ENCODE measurements around the gene PORCN. TPM values are rescaled to one million over a fixed set of nuclear protein-coding genes. Genes with fewer than 3 reads are reported as not detected.

Gene PORCN
- total RNA-seq, 2 donors from 2014 or later: 3.6 to 5.3 TPM

DNA sequence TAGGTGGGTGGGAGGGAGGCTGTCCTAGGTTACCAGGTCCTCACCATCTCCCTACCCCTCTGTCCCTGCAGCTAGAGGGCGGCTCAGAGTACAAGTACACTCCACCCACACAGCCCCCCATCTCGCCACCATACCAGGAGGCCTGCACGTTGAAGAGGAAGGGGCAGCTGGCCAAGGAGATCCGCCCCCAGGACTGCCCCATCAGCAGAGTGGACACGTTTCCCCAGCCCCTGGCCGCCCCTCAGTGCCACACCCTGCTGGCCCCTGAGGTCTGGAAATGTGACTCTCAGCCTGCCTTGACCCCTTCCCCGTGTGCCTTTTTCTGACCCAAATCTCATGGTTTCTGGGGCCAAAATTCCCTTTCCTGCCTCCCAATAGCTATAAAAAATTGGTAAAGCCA, 26.3 kb upstream of the PORCN start:
- TF ChIP-seq, protein P1, sequence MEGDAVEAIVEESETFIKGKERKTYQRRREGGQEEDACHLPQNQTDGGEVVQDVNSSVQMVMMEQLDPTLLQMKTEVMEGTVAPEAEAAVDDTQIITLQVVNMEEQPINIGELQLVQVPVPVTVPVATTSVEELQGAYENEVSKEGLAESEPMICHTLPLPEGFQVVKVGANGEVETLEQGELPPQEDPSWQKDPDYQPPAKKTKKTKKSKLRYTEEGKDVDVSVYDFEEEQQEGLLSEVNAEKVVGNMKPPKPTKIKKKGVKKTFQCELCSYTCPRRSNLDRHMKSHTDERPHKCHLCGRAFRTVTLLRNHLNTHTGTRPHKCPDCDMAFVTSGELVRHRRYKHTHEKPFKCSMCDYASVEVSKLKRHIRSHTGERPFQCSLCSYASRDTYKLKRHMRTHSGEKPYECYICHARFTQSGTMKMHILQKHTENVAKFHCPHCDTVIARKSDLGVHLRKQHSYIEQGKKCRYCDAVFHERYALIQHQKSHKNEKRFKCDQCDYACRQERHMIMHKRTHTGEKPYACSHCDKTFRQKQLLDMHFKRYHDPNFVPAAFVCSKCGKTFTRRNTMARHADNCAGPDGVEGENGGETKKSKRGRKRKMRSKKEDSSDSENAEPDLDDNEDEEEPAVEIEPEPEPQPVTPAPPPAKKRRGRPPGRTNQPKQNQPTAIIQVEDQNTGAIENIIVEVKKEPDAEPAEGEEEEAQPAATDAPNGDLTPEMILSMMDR (IDR thresholded peaks at IDR 0.05): no peak
- Histone ChIP-seq H3K27me3 (no peaks in the 10 kb centered on the region), H3K36me3 (no peaks in the 10 kb centered on the region), H3K9me3 (no peaks in the 10 kb centered on the region), H3K9ac (ENCODE audit: low read depth in 2 of 2, low read length in 2 of 2) (no peak overlapping the region), H3K4me1 (no peaks in the 10 kb centered on the region), H3K27ac (no peak overlapping the region), H3K4me3 (no peak overlapping the region)
- DNase-seq: no peak
- intact Hi-C loops (cut with DNase I): no loop called here

DNA sequence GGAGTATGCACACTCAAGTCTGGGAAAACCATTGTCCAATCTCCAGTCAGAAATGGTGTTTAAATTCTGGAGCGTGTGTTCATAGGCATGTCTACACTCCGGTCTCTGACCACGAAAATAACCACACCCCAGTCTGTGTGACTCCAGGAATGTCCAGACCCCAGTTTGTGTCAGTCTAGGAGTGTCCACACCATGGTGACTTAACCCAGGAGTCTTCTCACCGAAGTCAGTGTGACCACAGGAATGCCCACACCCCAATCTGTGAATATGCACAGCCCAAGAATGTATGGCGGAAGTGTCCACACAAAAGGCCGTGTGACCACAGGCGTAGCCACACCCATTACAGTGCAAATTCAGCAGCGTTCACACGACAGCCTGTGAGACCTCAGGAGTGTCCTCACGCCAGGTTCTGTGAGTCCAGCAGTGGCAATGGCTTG, 21.4 kb upstream of the PORCN start:
- Histone ChIP-seq H3K9ac (ENCODE audit: low read depth in 2 of 2, low read length in 2 of 2) (no peak overlapping the region), H3K27ac (no peak overlapping the region)
- no peak for DNase-seq

DNA sequence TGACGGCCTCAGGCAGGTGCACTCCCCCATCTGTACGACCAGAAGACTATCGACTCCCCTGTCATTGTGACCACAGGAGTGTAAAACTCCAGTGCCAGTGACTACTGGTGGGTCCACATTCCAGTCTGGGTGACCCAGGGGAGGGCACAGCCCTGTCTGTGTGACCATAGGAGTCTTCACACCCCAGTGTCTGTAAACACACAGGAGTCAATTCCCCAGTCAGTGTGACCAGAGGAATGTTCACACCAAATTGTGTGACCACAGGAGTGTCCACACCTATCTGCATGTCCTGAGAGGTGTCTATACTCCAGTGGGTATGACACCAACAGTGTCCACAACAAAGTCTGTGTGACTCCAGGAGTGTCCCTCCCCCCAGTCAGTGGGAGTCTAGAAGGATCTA, 20.8 kb upstream of the PORCN start:
- Histone ChIP-seq H3K27me3 (no peaks in the 10 kb centered on the region), H3K9ac (ENCODE audit: low read depth in 2 of 2, low read length in 2 of 2) (no peak overlapping the region)

More for the DNA sequence above, 21.4 kb upstream of the PORCN start:
- Histone ChIP-seq H3K36me3 (no peaks in the 10 kb centered on the region), H3K9me3 (no peaks in the 10 kb centered on the region), H3K4me3 (no peak overlapping the region), H3K4me1 (no peaks in the 10 kb centered on the region), H3K27me3 (no peaks in the 10 kb centered on the region)
- TF ChIP-seq, protein P1 (IDR thresholded peaks at IDR 0.05): no peak
- intact Hi-C loops (cut with DNase I): no loop called here

DNA sequence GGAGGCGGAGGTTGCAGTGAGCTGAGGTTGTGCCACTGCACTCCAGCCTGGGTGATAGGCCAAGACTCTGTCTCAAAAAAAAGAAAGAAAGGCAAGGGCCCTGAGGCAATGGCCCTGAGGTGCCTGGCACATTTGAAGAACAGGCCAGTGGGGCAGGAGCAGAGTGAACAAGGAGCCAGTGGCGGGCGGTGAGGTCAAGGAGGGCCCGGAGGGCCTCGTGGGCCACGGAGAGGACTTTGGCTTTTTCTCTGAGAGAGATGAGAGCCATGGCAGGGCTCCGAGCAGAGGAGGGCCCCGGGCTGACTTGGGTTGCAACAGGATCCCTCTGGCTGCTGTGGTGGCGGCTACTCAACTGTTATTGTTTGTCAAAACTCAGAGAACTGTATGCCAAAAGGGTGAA, 19.5 kb upstream of the PORCN start:
- TF ChIP-seq, protein P1 (IDR thresholded peaks at IDR 0.05): no peak
- Histone ChIP-seq H3K9me3 (no peaks in the 10 kb centered on the region), H3K9ac (ENCODE audit: low read depth in 2 of 2, low read length in 2 of 2) (no peak overlapping the region), H3K36me3 (no peaks in the 10 kb centered on the region), H3K27ac (no peak overlapping the region), H3K4me3 (no peak overlapping the region), H3K4me1 (no peaks in the 10 kb centered on the region), H3K27me3 (no peaks in the 10 kb centered on the region)
- intact Hi-C loops (cut with DNase I): no loop called here
- DNase-seq: no peak

More for the DNA sequence above, 20.8 kb upstream of the PORCN start:
- Histone ChIP-seq H3K4me1 (no peaks in the 10 kb centered on the region), H3K4me3 (no peak overlapping the region), H3K36me3 (no peaks in the 10 kb centered on the region), H3K27ac (no peak overlapping the region), H3K9me3 (no peaks in the 10 kb centered on the region)
- DNase-seq: no peak
- TF ChIP-seq, protein P1 (IDR thresholded peaks at IDR 0.05): no peak
- intact Hi-C loops (cut with DNase I): no loop called here

DNA sequence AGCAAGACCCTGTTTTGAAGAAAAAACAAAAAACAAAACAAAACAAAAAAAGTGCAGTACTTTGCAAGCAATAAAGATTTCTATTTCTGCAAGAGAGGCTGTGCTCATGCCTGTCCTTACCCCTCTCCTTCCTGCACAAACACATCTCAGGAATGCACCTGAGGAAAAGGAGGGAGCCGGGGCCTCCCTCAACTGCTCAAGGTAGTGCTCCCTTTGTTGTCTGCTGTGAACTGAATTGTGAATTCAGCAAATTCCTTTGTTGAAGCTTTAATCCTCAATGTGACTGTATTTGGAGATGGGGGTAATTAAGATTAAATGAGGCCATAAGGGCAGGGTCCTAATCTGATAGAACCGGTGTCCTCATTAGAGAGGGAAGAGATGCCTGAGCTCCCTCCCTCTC, 18.9 kb upstream of the PORCN start:
- H3K9me3 ChIP-seq: no peaks in the 10 kb centered on the region
- intact Hi-C loops (cut with DNase I): loop anchor here (10.0 kb wide), 1 partner anchor 405 kb away; no protein-coding TSS in a partner anchor
- H3K4me3 ChIP-seq: no peak overlapping the region
- no peak overlapping the region for H3K9ac ChIP-seq (ENCODE audit: low read depth in 2 of 2, low read length in 2 of 2)
- H3K4me1 ChIP-seq: no peaks in the 10 kb centered on the region
- TF ChIP-seq, protein P1 (IDR thresholded peaks at IDR 0.05): no peak
- DNase-seq: no peak
- no peak overlapping the region for H3K27ac ChIP-seq
- H3K36me3 ChIP-seq: no peaks in the 10 kb centered on the region
- no peaks in the 10 kb centered on the region for H3K27me3 ChIP-seq
